SU-DHL-6 (cell line): Measurements from ENCODE around the gene GRAMD4.
A peak's percentile ranks its signal among the peaks of the same experiment; 100 is the strongest.

Experiments used
- H2AFZ ChIP-seq: fragments of 200-600 bp; sonication (generic); 2 replicates; pipeline ENCODE4 v1.6.1; 2014; ENCODE audit warnings: low read depth, mild to moderate bottlenecking, moderate library complexity, mixed read lengths, antibody characterized with exemption, low read length; ENCODE audit not compliant: severe bottlenecking
- H3F3A ChIP-seq: fragments of 200-600 bp; shearing (Covaris generic); 2 replicates; pipeline ENCODE4 v1.6.0; 2016; ENCODE audit warnings: antibody characterized with exemption, mild to moderate bottlenecking; ENCODE audit not compliant: insufficient read depth
- H3K27ac ChIP-seq: fragments of 200-600 bp; sonication (generic); 2 replicates; pipeline ENCODE4 v1.5.1; 2016; ENCODE audit warnings: low read depth, mild to moderate bottlenecking, low read length, moderate library complexity, mixed read lengths
- H3K27me3 ChIP-seq: fragments of 200-600 bp; sonication (generic), shearing (Covaris generic); 2 replicates; pipeline ENCODE4 v1.6.0; 2014; ENCODE audit warnings: mild to moderate bottlenecking, low read length
- H3K36me3 ChIP-seq: fragments of 200-600 bp; sonication (generic); 2 replicates; pipeline ENCODE4 v1.6.1; 2014; ENCODE audit warnings: mild to moderate bottlenecking, low read length, mixed read lengths
- H3K4me2 ChIP-seq: fragments of 300-600, 200-600 bp; shearing (Covaris generic), sonication (generic); 2 replicates; pipeline ENCODE4 v1.6.0; 2014; ENCODE audit warnings: low read length, low read depth, mild to moderate bottlenecking; ENCODE audit not compliant: poor library complexity, severe bottlenecking
- H3K4me3 ChIP-seq: fragments of 200-600 bp; sonication (generic); 2 replicates; pipeline ENCODE4 v1.5.1; 2014; ENCODE audit warnings: antibody characterized with exemption, low read length, mild to moderate bottlenecking, mixed read lengths; ENCODE audit not compliant: insufficient read depth, poor library complexity, severe bottlenecking
- H3K79me2 ChIP-seq: fragments of 200-600 bp; sonication (generic); 2 replicates; pipeline ENCODE4 v1.6.1; 2014; ENCODE audit warnings: mild to moderate bottlenecking, low read length, moderate library complexity; ENCODE audit not compliant: insufficient read depth
- H3K9ac ChIP-seq: fragments of 200-600 bp; sonication (generic); 2 replicates; pipeline ENCODE4 v1.7.0; 2014; ENCODE audit warnings: mild to moderate bottlenecking, low read length
- H3K9me2 ChIP-seq: fragments of 200-600 bp; sonication (generic); replicated peaks from 2 replicates; pipeline ENCODE4 v1.6.1; 2014; ENCODE audit warnings: low read length; ENCODE audit not compliant: insufficient read depth
- H3K9me3 ChIP-seq: fragments of 200-600 bp; sonication (generic); 2 replicates; pipeline ENCODE4 v1.6.1; 2014; ENCODE audit warnings: low read length, mixed read lengths; ENCODE audit not compliant: insufficient read depth
- H4K20me1 ChIP-seq: fragments of 200-600 bp; sonication (generic); 2 replicates; pipeline ENCODE4 v1.6.1; 2014; ENCODE audit warnings: low read depth, mild to moderate bottlenecking, antibody characterized with exemption, low read length, moderate library complexity, mixed read lengths
- EZH2phosphoT487 ChIP-seq: fragments of 200-600 bp; sonication (generic), shearing (Covaris generic); conservative IDR thresholded peaks from 2 replicates; pipeline ENCODE4 v1.6.1; 2018; ENCODE audit warnings: mild to moderate bottlenecking, antibody characterized with exemption, low read length, moderate library complexity, mixed read lengths
- TF ChIP-seq, protein P1 (sequence below): fragments of 200-600 bp; sonication (generic); IDR thresholded peaks from one replicate; pipeline ENCODE4 v1.5.1; 2017; ENCODE audit warnings: antibody characterized with exemption, mild to moderate bottlenecking, low read length, moderate library complexity; ENCODE audit not compliant: insufficient read depth, poor library complexity, severe bottlenecking

Gene GRAMD4

DNA sequence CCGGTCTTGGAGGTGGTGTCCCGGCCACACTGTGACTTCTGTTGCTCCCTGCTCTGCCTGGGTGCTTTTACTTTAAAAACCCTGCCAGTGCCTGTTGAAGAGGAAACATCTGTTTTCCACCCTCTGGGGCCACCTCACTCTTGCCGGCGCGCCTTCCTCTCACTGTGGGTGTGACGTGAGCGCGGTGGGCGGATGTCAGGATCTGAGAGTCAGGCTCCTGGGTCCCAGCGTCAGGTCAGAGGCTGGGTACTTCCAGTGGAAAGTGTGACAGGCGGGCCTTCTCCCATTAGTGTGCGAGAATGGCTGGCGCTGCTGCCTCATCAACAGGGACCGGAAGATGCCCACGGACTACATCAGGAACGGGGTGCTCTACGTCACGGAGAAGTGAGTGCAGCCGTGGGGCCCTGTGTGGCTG, 54.2 kb downstream of the GRAMD4 start:
- Histone ChIP-seq H3K9me3 (no peaks in the 10 kb centered on the region), H3K27me3 (no peaks in the 10 kb centered on the region), H2AFZ (no peak overlapping the region), H3K36me3 (no peaks in the 10 kb centered on the region), H3F3A (no peaks in the 10 kb centered on the region), H3K4me2 (peak overlapping the region; percentile 6), H3K9ac (no peak overlapping the region), H3K9me2 (no peaks in the 10 kb centered on the region), H3K4me3 (no peak overlapping the region), H4K20me1 (no peaks in the 10 kb centered on the region), H3K27ac (no peak overlapping the region), H3K79me2 (no peaks in the 10 kb centered on the region)
- TF ChIP-seq, protein P1, sequence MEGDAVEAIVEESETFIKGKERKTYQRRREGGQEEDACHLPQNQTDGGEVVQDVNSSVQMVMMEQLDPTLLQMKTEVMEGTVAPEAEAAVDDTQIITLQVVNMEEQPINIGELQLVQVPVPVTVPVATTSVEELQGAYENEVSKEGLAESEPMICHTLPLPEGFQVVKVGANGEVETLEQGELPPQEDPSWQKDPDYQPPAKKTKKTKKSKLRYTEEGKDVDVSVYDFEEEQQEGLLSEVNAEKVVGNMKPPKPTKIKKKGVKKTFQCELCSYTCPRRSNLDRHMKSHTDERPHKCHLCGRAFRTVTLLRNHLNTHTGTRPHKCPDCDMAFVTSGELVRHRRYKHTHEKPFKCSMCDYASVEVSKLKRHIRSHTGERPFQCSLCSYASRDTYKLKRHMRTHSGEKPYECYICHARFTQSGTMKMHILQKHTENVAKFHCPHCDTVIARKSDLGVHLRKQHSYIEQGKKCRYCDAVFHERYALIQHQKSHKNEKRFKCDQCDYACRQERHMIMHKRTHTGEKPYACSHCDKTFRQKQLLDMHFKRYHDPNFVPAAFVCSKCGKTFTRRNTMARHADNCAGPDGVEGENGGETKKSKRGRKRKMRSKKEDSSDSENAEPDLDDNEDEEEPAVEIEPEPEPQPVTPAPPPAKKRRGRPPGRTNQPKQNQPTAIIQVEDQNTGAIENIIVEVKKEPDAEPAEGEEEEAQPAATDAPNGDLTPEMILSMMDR = no peak
- TF ChIP-seq EZH2phosphoT487 = no peak

- no peaks in the 10 kb centered on the region for H3K27me3 ChIP-seq
- TF ChIP-seq EZH2phosphoT487 = no peak
- TF ChIP-seq, protein P1 = no peak
- no peaks in the 10 kb centered on the region for H3K36me3 ChIP-seq
- no peaks in the 10 kb centered on the region for H3K9me2 ChIP-seq
- no peak overlapping the region for H3K27ac ChIP-seq
- no peak overlapping the region for H3K9ac ChIP-seq
- no peaks in the 10 kb centered on the region for H4K20me1 ChIP-seq
- H3F3A ChIP-seq = no peaks in the 10 kb centered on the region
- H3K9me3 ChIP-seq = no peaks in the 10 kb centered on the region
- H3K4me3 ChIP-seq = no peak overlapping the region
- H3K4me2 ChIP-seq = peak overlapping the region; percentile 6
- no peaks in the 10 kb centered on the region for H3K79me2 ChIP-seq
- no peak overlapping the region for H2AFZ ChIP-seq
Measured at GRCh38 chr22:46674906-46675305, 54.7 kb downstream of the GRAMD4 start.

DNA sequence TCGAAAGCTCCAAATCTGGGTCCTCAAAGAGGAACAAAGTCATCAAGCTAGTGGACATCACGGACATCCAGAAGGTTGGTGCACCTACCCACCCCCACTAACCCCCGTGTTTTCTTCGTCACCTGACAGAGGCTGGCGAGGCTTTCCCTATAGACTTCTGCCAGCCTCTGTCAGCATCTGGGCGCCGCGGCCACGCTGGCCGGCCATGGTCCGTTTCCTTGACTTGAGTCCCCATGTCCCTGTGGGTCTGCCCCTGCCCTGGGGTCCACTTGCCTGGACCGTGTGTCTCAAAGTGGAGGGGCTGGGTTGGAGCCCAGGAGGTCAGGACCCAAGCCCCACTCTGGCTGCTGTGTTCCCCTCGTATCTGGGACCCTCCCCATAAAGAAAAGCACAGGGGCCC, 55.3 kb downstream of the GRAMD4 start:
- no peaks in the 10 kb centered on the region for H3K79me2 ChIP-seq
- H3K36me3 ChIP-seq = no peaks in the 10 kb centered on the region
- no peaks in the 10 kb centered on the region for H3K27me3 ChIP-seq
- H3K27ac ChIP-seq = no peak overlapping the region
- no peaks in the 10 kb centered on the region for H3K9me3 ChIP-seq
- no peak overlapping the region for H3K9ac ChIP-seq
- no peak overlapping the region for H3K4me2 ChIP-seq
- no peaks in the 10 kb centered on the region for H4K20me1 ChIP-seq
- H3K9me2 ChIP-seq = no peaks in the 10 kb centered on the region
- H3F3A ChIP-seq = no peaks in the 10 kb centered on the region
- no peak overlapping the region for H3K4me3 ChIP-seq
- TF ChIP-seq, protein P1 = no peak
- TF ChIP-seq EZH2phosphoT487 = no peak
- H2AFZ ChIP-seq = no peak overlapping the region
